Measurements from ENCODE around the gene NME4.
A peak's percentile ranks its signal among the peaks of the same experiment; 100 is the strongest.

Gene NME4

DNA sequence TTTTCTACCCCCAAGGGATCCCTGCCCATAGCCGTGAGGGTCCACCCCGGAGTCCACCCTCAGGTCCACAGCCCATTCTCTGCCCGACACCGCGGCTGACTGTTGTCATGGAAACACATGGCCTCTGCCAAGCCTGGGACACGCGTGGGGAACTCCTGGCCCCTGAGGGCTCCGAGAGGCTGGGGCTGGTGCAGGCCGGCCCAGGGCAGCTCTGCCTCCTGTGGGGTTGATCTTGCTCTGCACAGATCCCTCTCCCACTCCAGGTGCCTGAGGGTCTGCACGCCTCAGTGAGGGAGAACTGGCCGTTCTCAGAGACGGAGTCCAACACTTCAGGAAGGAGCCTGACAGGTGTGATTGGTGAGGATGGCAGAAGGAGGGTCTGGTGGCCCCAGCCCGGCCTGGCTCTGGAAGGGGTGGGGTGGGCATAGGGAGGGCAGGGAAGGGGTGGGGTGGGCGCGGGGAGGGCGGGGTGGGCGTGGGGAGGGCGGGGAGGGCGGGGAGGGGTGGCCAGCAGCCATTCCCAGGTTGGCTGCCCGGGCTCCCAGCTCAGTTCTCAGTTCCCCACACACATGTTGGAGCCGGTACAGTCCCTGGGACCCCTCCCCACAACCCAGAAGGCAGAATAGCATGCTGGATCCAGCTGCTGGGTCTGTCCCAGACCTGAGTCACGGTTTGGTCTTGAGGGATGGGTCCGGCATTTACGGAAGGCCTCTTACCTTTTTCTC, 33.1 kb upstream of the NME4 start:
- no peak for DNase-seq

- DNase-seq, result no peak
Measured at GRCh38 chr16:364595-365491, 32.2 kb upstream of the NME4 start.

DNA sequence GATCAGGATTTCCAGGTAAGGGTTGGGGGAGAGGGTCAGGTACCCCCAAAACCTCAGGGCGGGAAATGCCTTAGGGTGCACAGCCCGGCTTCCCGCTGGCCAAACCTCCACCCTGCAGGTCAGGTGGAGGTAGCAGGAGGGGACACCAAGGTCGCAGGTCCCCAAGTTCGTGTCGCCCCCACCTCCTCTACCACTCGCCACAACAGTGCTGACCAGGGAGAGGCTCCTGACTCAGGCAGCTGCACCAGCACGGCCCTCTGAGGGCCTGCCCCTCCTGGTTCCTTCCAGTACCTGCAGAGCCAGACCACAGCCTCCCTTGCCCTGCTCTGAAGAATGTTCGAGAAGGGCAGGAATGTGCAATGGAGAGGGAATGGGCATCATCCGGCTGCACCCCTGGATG, 30.5 kb upstream of the NME4 start:
- DNase-seq, result no peak

DNA sequence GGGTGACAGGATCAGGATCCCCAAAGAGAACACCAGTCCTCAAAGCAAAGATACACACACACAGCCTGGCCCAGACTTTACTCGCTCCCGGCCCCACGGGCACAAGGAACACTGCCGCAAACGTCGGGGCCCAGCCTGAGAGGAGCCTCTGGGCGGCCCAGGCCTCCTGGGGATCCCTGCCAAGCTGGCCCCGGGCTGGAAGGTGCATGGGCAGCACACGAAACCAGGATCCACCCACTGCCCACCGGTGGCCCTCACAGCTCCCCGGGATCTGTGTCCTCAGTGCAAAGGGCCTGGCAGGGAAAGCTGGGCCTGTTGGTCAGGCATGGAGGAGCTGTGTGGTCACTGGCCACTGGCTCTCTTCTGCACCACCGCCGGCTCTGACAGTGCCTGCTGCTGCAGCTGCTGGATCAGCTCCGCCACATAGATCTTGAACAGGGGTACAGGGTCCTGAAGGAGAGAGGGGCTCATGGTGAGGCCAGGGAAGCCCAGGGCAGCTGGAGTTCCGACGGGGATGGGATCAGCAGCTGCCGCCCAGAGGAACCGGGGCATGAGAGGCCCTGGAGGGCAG, 29.6 kb upstream of the NME4 start:
- no peak for DNase-seq

GRCh38 chr16:368388-369158, 28.4 kb upstream of the NME4 start:
- no peak for DNase-seq

DNA sequence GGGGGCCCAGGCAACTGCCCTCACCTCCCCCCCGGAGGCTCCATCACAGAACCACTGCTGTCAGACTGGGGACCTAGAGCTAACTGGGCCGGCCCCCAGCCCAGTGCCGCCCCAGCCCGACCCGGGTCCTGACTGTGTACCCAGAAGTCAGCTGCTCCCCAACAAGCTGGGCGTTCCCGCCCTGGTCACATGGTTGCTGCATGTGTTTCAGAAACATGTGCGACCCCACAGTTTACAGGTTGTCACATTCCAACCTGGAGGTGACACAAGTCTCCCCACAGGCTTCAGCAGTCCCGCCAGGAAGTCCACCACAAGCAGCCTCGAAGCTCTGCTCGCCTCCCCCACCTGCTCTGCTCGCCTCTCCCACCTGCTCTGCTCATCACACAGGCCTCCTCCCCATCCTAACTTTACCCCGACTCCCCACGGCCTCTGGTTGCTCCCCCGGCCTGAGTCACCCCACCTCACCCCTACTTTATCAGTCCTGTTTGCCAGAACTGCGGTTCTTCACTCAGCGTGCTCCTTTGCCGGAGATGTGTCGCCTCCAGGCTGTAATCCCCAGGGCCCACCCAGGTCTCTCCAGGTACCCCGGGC, 27.6 kb upstream of the NME4 start:
- no peak for DNase-seq

DNA sequence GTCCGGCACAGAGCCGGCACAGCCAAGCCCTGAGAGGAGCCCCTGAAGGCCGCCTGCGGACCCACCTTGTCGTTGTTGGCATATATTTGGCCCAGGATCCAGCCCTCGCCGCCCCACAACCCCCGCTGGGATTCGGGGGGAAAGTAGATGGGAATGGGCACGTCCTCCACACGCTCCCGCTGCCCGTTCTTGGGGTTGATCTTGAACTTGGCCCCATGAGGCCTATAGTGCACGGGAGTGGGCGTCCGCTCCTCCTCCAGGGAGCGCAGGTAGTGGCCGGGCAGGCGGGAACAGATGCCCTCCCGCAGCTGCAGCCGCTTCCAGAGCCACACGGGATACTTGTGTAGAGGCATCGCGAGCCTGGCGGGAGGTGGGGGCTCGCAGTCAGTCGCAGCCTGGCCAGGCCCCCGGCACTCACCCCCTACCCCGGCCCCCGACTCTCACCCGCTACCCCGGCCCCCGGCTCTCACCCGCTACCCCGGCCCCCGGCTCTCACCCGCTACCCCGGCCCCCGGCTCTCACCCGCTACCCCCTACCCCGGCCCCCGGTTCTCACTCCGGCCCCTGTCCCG, 27.0 kb upstream of the NME4 start:
- no peak for DNase-seq

DNA sequence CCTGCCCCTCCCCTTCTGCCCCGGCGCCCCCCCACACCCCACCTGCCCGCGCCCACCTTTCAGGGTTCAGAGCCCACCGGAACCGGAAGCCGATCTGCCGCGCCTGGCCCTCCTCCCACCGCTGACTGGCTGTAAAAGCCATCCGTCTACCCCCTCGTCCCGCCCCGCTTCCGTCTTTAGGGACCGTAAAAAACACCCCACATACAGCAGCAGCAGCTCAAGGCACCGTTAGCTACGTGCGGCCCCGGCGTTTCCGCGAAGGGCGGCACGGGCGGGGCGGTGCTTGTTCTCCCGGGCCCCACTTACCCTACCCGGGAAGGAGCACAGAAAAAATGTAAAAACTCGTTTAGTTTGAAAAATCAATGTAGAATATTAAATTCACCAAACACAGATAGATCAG, 26.6 kb upstream of the NME4 start, which contains the start of gene MRPL28:
Gene MRPL28 (minus strand): TSS at position 96 of the 400 bp plus-strand sequence. CDS start 320 bp downstream, outside the sequence.
- DNase-seq, result peak; percentile 96

DNA sequence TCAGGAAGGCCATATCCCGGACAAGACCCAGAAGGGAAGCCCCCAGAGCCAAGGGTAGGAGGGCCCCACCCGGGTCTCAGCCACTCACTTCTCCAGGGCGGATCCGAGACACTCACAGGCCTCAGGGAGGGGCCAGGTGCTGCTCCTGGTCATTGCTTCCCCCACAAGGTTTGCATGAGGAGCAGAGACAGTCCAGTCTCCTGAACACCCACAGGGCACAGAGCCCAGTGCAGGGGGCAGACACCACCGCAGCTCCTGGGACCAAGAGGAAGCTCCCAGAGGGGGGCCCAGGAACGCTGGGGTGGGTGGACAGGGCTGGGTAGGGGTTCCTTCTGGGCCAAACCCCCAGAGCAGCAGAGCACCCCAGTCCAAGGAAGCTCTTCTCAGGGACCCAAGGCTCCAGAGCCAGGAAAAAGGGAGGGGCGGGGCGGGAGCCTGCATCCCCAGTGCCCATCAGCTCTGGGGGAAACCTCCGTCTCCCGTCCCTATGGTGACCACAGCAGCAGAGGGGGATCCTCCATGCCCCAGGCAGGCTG, 26.0 kb upstream of the NME4 start:
- no peak for DNase-seq

GRCh38 chr16:371515-372301, 25.3 kb upstream of the NME4 start:
- no peak for DNase-seq

DNA sequence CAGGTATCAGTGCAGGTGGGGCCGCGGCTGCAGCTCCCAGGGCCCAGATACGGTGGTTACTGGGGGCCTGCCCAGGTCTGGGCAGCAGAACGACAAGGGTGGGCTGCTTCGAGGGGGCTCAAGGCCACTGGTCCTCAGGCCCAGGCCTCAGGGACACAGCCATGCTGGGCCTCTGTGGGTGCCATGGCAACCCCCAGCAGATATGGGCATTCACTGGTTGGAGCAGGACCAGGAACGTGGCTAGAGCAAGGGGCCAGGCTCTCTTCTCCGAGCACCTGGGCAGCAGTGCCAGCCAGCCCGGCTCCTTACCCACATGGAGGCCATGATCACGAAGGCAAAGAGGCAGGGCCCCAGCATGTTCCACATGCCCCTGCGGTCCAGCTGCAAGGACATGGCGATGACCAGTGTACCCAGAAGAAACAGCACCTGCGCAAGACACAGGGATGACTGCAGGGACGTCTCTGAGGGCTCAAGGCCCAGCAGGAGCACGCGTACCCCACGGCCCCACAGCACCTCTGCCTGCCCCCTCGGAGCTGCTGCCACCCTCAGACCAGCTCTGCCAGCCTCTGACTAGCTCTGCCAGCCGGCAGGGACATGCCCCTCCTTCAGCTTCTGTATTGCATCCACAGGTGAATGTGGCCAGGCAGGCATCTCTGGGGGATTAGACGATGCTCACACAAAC, 24.6 kb upstream of the NME4 start:
- no peak for DNase-seq

DNA sequence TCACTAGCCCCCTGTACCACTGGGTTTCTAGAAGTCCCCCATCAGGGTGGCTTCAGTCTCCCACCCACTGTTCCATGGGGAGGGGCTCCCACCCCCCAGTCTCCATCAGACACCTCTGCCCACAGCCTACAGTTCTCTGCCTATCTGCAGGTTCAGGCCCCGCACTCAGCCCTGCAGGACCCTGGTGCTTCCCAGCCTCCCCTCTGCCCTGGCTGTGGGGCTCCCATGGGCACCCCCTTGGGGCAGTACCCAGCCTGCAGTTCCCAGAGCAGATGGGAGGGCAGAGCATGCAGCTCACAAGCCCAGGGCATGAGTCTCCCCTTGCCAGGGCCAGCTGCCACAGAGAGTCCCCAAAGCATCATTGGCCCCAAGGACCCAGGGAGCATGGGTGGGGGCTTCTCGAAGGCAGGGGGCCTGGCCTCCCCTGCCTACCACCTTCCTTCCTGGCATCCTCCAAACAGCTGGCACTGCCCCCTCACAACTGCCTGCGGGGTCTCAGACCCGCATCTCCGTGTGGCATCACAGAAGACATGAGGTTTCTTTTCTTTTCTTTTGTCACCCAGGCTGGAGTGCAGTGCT, 23.9 kb upstream of the NME4 start:
- DNase-seq, result no peak

DNA sequence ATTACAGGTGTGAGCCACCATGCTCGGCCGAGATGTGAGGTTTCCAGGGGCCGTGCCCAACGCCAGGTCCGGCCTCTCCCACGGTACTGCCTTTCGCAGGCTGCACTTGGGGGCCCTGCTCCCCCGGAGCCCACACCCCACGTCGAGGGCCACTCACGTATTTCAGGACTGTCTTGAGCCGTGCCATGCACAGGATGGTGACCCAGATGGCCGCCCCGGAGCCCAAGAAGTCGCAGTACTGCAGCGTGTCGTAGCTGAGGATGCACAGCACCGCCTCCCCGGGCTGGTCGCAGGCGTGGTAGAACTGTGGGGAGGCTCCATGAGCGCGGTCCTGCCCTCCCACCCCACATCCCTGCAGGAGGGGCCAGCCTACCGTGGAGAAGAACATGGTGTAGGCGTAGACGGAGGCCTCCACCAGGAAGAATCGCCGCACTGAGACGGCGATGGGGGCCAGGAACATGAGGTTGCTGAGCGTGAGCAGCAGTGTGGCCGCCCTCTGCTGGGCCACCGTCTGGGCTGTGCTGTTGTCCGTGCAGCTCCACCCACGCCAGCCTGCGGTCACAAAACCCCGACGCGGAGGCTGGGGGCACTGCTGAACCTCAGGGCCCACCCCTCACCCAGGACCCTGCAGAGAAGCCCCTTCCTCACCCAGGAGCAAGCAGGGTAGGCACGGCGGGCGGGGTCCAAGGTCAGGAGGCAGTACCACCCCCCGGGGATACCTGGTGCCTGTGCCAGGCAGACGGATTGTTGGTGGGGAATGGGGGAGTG, 23.0 kb upstream of the NME4 start:
- no peak for DNase-seq

- no peak for DNase-seq
Measured at GRCh38 chr16:374616-374926, 22.4 kb upstream of the NME4 start.

DNA sequence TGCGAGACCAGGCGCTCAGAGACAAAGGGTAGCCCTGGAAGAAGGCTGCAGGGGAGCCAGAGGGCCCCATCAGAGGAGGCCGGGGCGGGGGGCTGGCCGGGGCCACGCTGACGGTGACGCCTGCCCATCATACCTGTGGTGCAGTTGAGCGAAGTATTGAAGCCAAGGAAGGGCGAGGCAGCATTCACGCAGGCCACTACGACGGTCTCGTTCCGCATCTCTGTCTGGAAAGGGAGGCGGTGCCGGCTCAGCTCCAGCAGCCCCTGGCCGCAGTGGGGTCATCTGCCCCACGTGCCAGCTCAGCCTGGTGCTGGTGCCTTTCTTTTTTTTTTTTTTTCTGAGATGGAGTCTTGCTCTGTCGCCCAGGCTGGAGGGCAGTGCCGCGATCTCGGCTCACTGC, 21.8 kb upstream of the NME4 start:
- no peak for DNase-seq

DNA sequence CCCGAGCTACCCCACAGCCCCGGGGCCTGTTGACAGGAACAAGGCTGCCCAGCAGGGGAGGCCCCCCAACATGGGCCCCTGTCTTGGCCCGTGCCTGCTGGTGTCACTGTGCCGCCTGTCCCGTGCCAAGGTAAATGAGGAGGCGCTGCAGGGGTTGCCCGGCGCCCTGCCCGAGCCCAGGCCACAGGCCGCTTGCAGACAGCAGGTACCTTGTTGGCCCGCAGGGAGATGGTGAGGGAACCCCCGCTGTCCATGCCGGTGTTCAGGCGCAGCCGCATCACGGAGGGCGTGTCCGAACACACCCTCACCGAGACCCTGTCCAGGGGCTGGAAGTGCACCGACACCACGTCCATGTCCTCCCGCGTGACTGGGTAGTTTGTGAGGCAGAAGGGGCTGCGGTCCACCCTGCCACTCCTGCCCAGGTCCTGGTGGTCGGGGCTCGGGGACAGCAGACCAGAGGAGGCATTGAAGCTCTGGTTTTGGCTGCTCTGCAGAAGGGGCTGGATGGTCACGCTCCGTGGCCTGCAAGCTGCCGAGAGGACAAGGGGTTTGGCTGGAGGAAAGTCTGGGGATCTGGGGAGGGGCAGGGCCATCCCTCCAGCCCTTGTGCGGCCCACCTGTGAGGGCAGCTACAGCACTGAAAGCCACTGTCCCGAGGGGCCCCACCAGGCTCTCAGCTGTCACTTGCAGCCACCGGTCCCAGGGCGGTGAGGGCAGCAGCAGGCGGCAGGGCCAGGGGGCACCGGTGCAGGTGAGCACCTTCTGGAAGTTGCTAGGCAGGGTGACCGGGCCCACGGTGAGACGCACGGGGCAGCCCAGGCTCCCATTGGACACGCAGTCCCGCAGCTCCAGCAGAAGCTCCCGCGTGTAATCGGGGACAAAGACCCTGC, 20.8 kb upstream of the NME4 start:
- DNase-seq, result no peak

DNA sequence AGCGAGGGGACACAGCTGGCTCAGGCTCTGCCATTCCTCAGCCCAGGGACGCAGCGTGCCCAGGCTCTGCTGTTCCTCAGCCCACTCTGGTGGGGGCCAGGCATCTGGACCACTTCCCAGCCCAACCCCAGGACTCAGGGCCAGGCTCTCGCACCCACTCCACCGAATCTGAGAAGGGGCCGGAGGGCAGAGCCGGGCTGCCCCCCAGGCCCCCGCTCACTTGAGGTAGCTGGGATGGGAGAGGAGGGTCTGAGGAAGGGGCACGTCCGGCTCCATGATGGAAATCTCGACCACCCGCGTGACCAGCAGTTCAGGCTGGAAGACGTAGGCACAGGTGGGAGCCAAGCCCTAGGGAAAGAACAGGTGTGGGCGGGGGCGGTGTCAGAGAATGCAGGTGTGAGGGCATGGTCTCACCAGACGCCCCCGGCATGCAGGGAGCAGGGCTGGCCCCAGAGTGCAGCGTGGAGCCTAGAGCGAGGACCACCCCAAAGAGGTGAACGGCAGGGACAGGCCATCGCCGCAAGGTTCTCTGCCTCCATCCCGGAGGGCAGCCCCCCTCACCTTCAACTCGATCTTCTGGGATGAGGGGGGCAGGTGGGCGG, 20.1 kb upstream of the NME4 start:
- DNase-seq, result no peak

GRCh38 chr16:377419-377951, 19.5 kb upstream of the NME4 start:
- no peak for DNase-seq
